HG03175 (cell line): ENCODE measurements around the gene RBMS1.

Experiments used
- ATAC-seq: cut with Tn5 transposase; IDR thresholded peaks from one replicate; pipeline ENCODE4 v1.9.1; 2021; ENCODE audit warnings: mild to moderate bottlenecking, moderate library complexity; ENCODE audit not compliant: unreplicated experiment

Gene RBMS1

GRCh38 chr2:160310118-160310828 lies 183.3 kb downstream of the RBMS1 start:
- no peak for ATAC-seq

DNA sequence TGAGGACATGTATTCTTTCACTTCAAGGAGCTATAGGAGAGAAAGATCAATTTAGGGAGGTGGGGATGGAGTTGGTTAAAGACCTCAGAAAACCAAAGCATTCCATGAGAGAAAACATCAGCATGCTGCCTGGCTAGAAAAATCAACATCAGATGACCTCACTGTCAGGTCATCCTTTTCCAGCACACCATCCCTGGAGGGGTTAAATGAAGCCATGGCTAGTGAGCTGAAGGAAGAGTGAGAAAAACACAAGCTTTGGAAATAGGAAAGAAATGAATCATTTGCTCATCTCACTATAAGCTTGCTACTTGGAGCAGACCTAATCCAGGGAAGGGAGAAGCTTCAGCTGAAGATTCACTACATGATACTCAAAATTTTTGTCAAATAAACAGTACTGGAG lies 184.0 kb downstream of the RBMS1 start:
- no peak for ATAC-seq

DNA sequence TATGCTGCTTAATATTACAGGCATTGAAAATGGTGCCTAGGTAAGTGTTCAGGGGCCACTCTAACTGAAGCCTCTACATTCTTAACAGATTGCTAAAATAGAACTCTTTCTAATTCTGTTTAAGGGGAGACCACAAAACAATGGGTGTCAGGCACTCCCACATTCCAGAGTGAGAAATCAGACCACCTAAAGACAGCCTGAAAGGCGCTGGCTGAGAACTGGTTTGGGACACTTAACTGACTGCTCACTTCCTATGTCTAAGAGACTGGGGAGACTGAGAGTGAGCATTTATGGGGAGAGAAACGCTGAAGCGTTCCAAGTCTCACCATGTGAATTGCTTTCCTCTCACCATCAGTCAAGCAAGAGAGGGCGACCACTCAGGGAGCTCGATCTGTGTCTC lies 184.7 kb downstream of the RBMS1 start:
- no peak for ATAC-seq

- no peak for ATAC-seq
Observed at GRCh38 chr2:160308476-160308875, 185.1 kb downstream of the RBMS1 start.

GRCh38 chr2:160306985-160307384 lies 186.6 kb downstream of the RBMS1 start:
- ATAC-seq: no peak

GRCh38 chr2:160305081-160305750 lies 188.4 kb downstream of the RBMS1 start:
- ATAC-seq: no peak

DNA sequence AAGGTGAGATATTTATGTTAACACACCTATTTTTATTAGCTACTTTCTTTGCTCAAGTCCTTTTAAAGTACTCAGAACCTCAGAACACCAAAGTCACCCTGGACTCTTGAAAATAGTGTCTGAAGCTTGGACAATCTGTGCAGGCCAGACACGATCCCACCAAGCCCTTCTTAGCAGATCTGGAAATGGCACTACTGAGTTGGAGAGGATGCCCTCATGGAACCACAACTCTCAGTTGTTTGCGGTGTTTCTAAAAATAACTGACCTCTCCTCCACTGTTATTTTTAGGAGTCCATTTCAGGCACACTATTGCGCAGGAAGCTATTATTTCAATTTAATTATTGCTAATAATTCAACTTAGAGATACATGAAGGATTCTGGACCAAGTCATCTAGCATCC lies 190.1 kb downstream of the RBMS1 start:
- no peak for ATAC-seq

GRCh38 chr2:160303076-160303475 lies 190.5 kb downstream of the RBMS1 start:
- ATAC-seq: no peak

GRCh38 chr2:160301420-160301819 lies 192.2 kb downstream of the RBMS1 start:
- ATAC-seq: no peak

- no peak for ATAC-seq
Observed at GRCh38 chr2:160300203-160300602, 193.4 kb downstream of the RBMS1 start.

GRCh38 chr2:160299540-160299939 lies 194.1 kb downstream of the RBMS1 start:
- ATAC-seq: no peak

GRCh38 chr2:160298960-160299359 lies 194.6 kb downstream of the RBMS1 start:
- ATAC-seq: no peak

DNA sequence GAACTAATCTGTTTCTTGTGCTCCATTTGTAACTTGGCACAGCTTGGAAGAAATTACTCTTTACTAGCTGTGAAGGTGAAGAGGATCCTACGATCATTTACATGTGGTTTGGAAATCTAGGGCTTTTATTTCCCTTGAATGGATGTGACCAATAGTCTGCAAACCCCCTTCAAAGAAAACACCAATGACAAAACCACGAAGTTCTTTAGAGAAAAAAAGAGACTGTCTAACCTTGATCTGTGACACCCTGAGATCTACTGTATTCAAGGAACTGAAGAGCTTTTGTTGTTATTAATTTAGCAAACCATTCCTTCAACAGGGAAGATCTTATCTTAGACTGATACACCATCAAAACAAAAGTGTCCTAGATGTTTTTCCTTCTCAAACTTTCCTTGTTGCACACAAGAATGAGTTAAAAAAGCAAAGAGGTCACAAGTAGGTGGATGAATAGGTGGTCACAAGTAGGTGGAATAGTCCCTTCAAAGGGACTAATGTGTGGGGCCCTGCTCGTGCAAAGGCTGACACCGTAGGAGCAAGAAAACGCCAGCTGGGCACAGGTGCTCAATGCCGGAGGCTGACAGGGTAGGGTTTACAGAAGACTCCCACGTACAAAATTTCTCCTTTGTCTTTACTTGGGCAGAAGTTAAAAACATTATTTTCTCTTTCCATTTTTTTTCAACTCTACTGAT lies 197.9 kb downstream of the RBMS1 start:
- ATAC-seq: no peak

- no peak for ATAC-seq
Observed at GRCh38 chr2:160294889-160295288, 198.7 kb downstream of the RBMS1 start.

GRCh38 chr2:160294339-160294803 lies 199.2 kb downstream of the RBMS1 start:
- ATAC-seq: peak; percentile 71

GRCh38 chr2:160293391-160294091 lies 200.1 kb downstream of the RBMS1 start:
- ATAC-seq: no peak

DNA sequence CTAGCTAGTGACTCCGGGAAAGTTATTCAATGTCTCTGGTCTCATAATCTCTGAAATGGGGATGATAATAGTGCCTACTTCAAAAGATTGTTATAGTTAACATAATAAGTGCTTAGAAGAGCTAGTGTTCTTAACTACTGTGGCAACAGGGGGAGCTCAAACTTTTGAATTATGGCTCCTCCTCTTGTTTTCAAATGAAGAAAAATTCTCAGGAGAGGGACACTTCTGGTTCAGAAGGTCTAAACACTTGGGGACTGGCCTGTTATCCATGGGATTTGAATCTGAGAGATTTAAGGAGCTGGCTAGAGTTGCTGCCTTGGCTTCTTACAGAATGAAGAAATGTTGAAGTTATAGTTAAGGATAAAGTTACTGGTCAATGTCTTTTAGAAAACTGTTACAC lies 201.4 kb downstream of the RBMS1 start:
- no peak for ATAC-seq

DNA sequence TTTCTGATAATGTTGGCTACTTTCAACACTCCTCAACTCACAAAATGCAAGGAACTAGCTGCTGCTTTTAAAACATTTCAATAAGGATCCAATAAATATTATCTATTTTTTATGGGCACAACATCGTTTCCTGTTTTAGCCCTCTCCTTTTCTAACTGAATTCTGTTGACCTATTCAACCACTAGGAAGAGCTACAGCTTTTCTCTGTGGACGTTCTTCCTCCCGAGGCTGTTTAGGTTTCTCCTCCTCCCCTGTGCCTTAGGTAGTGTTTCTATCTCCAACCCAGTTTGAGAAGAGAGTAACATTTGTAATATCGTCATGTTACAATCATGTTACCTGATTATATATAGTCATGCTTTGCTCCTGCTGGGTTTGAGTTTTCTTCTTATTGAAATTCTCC lies 202.2 kb downstream of the RBMS1 start:
- ATAC-seq: no peak

DNA sequence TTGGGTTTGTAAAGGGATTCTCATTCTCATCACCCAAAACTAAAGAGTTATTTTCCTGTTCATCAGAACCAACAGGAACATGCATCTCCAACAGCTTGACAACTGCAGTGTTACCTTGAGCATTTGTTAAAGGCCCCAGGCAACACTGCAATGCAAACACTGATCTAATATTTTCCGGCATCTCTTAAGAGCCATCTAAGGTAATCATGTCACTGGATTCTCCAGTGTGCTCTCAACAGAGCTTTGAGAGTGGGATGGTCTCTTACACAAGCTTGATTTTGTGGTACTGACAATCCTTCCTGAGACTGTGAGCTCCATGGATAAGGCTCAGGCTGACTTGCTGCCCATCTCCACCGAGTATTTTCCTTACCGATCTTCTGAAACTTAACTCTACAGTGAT lies 203.0 kb downstream of the RBMS1 start:
- no peak for ATAC-seq

DNA sequence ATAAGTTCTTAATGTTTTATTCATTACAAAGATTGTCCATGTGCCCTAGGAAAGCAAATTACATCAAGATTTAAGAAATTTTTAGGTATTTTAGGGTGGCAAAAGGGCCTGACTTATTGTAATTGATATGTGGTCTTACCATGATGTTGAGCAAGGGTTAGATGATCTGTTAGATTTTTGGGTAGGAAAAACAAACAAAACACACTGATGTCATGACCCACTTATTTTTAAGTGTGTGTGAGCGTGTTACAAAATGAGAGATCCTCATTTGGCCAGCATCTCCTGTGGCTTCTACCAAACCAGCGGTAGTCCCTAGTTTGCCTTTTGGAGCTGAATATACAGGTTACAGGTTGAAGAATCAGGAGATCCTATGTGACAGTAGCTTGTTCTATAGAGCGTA lies 203.8 kb downstream of the RBMS1 start:
- no peak for ATAC-seq

DNA sequence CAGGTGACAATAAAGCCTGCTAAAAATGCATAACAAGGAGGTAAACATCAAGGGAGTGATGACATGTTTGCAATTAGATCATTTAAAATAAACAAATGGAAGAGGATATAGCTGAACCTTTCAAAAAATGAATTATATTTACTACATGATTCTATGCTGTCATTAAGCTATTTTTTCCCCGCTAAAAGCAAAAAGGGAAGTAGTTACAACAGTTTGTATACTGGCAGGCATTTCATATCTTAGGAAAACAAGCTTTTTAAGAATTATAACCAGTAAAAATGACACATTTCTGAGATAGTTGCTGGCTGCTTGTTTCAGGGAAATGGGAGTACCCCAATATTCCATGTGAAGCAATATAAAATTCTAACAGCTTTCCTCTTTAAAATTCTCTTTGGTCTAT lies 204.5 kb downstream of the RBMS1 start:
- no peak for ATAC-seq
